H9 (cell line): ENCODE measurements around the gene ATF7IP2. TPM values are rescaled to one million over a fixed set of nuclear protein-coding genes. Genes with fewer than 3 reads are reported as not detected.

Experiments used
- DNase-seq: peaks from one replicate; pipeline ENCODE4 v3.0.0-alpha.2; 2017
- H2AFZ ChIP-seq: one replicate; pipeline ENCODE4 v1.6.1; 2013; ENCODE audit warnings: mild to moderate bottlenecking, low read length, control low read depth, moderate library complexity
- H2AK5ac ChIP-seq: 2 replicates; pipeline ENCODE4 v1.6.1; 2013; ENCODE audit warnings: low read length, control low read depth, mixed read lengths; ENCODE audit not compliant: insufficient read length
- H2BK120ac ChIP-seq: one replicate; pipeline ENCODE4 v1.6.1; 2013; ENCODE audit warnings: low read depth, mild to moderate bottlenecking, low read length, control low read depth, inconsistent platforms; ENCODE audit not compliant: poor library complexity, severe bottlenecking
- H2BK12ac ChIP-seq: 2 replicates; pipeline ENCODE4 v1.6.1; 2013; ENCODE audit warnings: low read length, control low read depth, mixed read lengths, low read depth; ENCODE audit not compliant: insufficient read length
- H2BK15ac ChIP-seq: 2 replicates; pipeline ENCODE4 v1.6.1; 2013; ENCODE audit warnings: low read depth, low read length, control low read depth
- H2BK20ac ChIP-seq: one replicate; pipeline ENCODE4 v1.6.1; 2013; ENCODE audit warnings: low read depth, mild to moderate bottlenecking, low read length, control low read depth, inconsistent platforms; ENCODE audit not compliant: poor library complexity, severe bottlenecking
- H2BK5ac ChIP-seq: 2 replicates; pipeline ENCODE4 v1.6.1; 2013; ENCODE audit warnings: low read length, control low read depth, mixed read lengths; ENCODE audit not compliant: insufficient read length
- H3K14ac ChIP-seq: 2 replicates; pipeline ENCODE4 v1.6.1; 2013; ENCODE audit warnings: low read length, control low read depth; ENCODE audit not compliant: insufficient read depth
- H3K18ac ChIP-seq: 2 replicates; pipeline ENCODE4 v1.6.1; 2013; ENCODE audit warnings: low read depth, mild to moderate bottlenecking, mixed read lengths, low read length, control low read depth; ENCODE audit not compliant: insufficient read length
- H3K23ac ChIP-seq: 2 replicates; pipeline ENCODE4 v1.6.1; 2013; ENCODE audit warnings: low read length, control low read depth, mixed read lengths, low read depth; ENCODE audit not compliant: insufficient read length
- H3K23me2 ChIP-seq: 2 replicates; pipeline ENCODE4 v1.6.1; 2013; ENCODE audit warnings: low read depth, mild to moderate bottlenecking, mixed read lengths, low read length, control low read depth; ENCODE audit not compliant: insufficient read length, poor library complexity, severe bottlenecking
- H3K27ac ChIP-seq: 2 replicates; pipeline ENCODE4 v1.5.1; 2013; ENCODE audit warnings: low read length, control low read depth, mixed read lengths, low read depth; ENCODE audit not compliant: insufficient read length
- H3K27me3 ChIP-seq: 2 replicates; pipeline ENCODE4 v1.6.1; 2013; ENCODE audit warnings: low read length, control low read depth, inconsistent platforms; ENCODE audit not compliant: insufficient read depth
- H3K4ac ChIP-seq: 2 replicates; pipeline ENCODE4 v1.6.1; 2013; ENCODE audit warnings: low read depth, mild to moderate bottlenecking, control low read depth, inconsistent platforms, low read length, moderate library complexity
- H3K4me1 ChIP-seq: 2 replicates; pipeline ENCODE4 v1.6.1; 2013; ENCODE audit warnings: low read length, control low read depth, inconsistent platforms; ENCODE audit not compliant: insufficient read depth
- H3K4me2 ChIP-seq: 2 replicates; pipeline ENCODE4 v1.6.1; 2013; ENCODE audit warnings: low read length, control low read depth, mixed read lengths; ENCODE audit not compliant: insufficient read length, insufficient read depth
- H3K56ac ChIP-seq: 2 replicates; pipeline ENCODE4 v1.6.1; 2013; ENCODE audit warnings: low read depth, mild to moderate bottlenecking, mixed read lengths, low read length, control low read depth; ENCODE audit not compliant: insufficient read length
- H3K79me1 ChIP-seq: 2 replicates; pipeline ENCODE4 v1.6.1; 2013; ENCODE audit warnings: low read depth, mild to moderate bottlenecking, moderate library complexity, low read length, control low read depth, inconsistent platforms; ENCODE audit not compliant: insufficient read depth, poor library complexity, severe bottlenecking
- H3K79me2 ChIP-seq: 2 replicates; pipeline ENCODE4 v1.6.1; 2013; ENCODE audit warnings: low read length, control low read depth, inconsistent platforms; ENCODE audit not compliant: insufficient read depth
- H3K9ac ChIP-seq: 2 replicates; pipeline ENCODE4 v1.6.1; 2013; ENCODE audit warnings: low read length, control low read depth, mixed read lengths; ENCODE audit not compliant: insufficient read length; ENCODE audit errors: extremely low read depth
- H3K9me3 ChIP-seq: one replicate; pipeline ENCODE4 v1.6.1; 2013; ENCODE audit warnings: low read depth, low read length, inconsistent platforms; ENCODE audit not compliant: control insufficient read depth
- H3T11ph ChIP-seq: one replicate; pipeline ENCODE4 v1.6.1; 2013; ENCODE audit warnings: mild to moderate bottlenecking, low read length, control low read depth, inconsistent platforms
- H4K20me1 ChIP-seq: one replicate; pipeline ENCODE4 v1.6.1; 2013; ENCODE audit not compliant: control insufficient read depth, insufficient read length, insufficient read depth
- H4K5ac ChIP-seq: 2 replicates; pipeline ENCODE4 v1.6.1; 2013; ENCODE audit warnings: low read depth, mild to moderate bottlenecking, mixed read lengths, low read length, control low read depth; ENCODE audit not compliant: insufficient read length
- H4K8ac ChIP-seq: replicated peaks from 2 replicates; pipeline ENCODE4 v1.6.1; 2013; ENCODE audit warnings: low read length, control low read depth, mixed read lengths, low read depth; ENCODE audit not compliant: insufficient read length
- H4K91ac ChIP-seq: 2 replicates; pipeline ENCODE4 v1.6.1; 2013; ENCODE audit warnings: low read depth, mild to moderate bottlenecking, moderate library complexity, mixed read lengths, low read length, control low read depth; ENCODE audit not compliant: insufficient read length
- H3K27ac Mint-ChIP-seq, 3 experiments: 2 replicates in 2 of 3; 3 replicates in 1 of 3; pipeline ENCODE4 v1.8.0; 2020 to 2021; ENCODE audit warnings: mixed read lengths in 3 of 3, mild to moderate bottlenecking in 1 of 3, moderate library complexity in 1 of 3
- H3K27me3 Mint-ChIP-seq: 2 replicates; pipeline ENCODE4 v1.8.0; 2021; ENCODE audit warnings: low read depth, mild to moderate bottlenecking, moderate library complexity, mixed read lengths
- H3K36me3 Mint-ChIP-seq, 3 experiments: 2 replicates in 2 of 3; 3 replicates in 1 of 3; pipeline ENCODE4 v1.8.0; 2020 to 2021; ENCODE audit warnings: low read depth in 3 of 3, mixed read lengths in 3 of 3; ENCODE audit not compliant: insufficient read depth in 1 of 3
- H3K4me1 Mint-ChIP-seq, 2 experiments: 2 replicates each; pipeline ENCODE4 v1.8.0; 2020; ENCODE audit warnings: mixed read lengths in 2 of 2
- H3K4me3 Mint-ChIP-seq, 2 experiments: 2 replicates in 1 of 2; 3 replicates in 1 of 2; pipeline ENCODE4 v1.8.0; 2020 to 2021; ENCODE audit warnings: mild to moderate bottlenecking in 2 of 2, mixed read lengths in 2 of 2, moderate library complexity in 1 of 2
- H3K9me3 Mint-ChIP-seq, 2 experiments: 2 replicates in 1 of 2; 3 replicates in 1 of 2; pipeline ENCODE4 v1.8.0; 2020; ENCODE audit warnings: mild to moderate bottlenecking in 2 of 2, mixed read lengths in 2 of 2, moderate library complexity in 1 of 2
- WGBS: extraction: QIAGEN DNeasy Blood & Tissue Kit; methylation state at CpG from one replicate; pipeline ENCODE4 v1.1.7; 2013; ENCODE audit warnings: missing lambda C conversion rate, low lambda C conversion rate, mixed read lengths; ENCODE audit not compliant: insufficient read length; ENCODE audit errors: extremely low coverage; 5-methylcytosine and 5-hydroxymethylcytosine counted together
- total RNA-seq: library from RNA; stranded (reverse); gene quantifications from 2 replicates; pipeline ENCODE4 v1.2.1, GENCODE V29; 2021
- TF ChIP-seq, protein P1 (sequence below): fragments of 200-600 bp; sonication (generic); conservative IDR thresholded peaks from 3 replicates; pipeline ENCODE4 v1.8.0; 2021; ENCODE audit warnings: antibody characterized with exemption, mild to moderate bottlenecking

The ATF7IP2 gene
- total RNA-seq, 1 experiment from 2014 or later, result 21.5 TPM

GRCh38 chr16:10518479-10519041, 132.7 kb downstream of the ATF7IP2 start:
- Histone ChIP-seq H3K27me3 (no peaks in the 10 kb centered on the region), H3K23ac (no peak overlapping the region), H4K20me1 (no peaks in the 10 kb centered on the region), H2BK20ac (no peak overlapping the region), H4K5ac (no peak overlapping the region), H3K27ac (no peak overlapping the region), H3K56ac (no peak overlapping the region), H2AK5ac (no peak overlapping the region), H2AFZ (no peak overlapping the region), H3K14ac (no peak overlapping the region), H3K4me1 (no peaks in the 10 kb centered on the region; the same call in 1 of the 2 replicates), H3K23me2 (no peaks in the 10 kb centered on the region), H3K4ac (no peak overlapping the region), H2BK120ac (no peak overlapping the region), H3T11ph (no peak overlapping the region), H3K9ac (no peak overlapping the region), H3K79me1 (no peaks in the 10 kb centered on the region), H3K9me3 (no peaks in the 10 kb centered on the region), H3K18ac (no peak overlapping the region), H3K4me2 (no peak overlapping the region), H4K91ac (no peak overlapping the region), H3K79me2 (no peaks in the 10 kb centered on the region), H2BK5ac (no peak overlapping the region), H2BK15ac (no peak overlapping the region), H2BK12ac (no peak overlapping the region), H4K8ac (no peak overlapping the region)
- no CpG with 5 or more reads among the region's 7 CpGs for WGBS
- TF ChIP-seq, protein P1, sequence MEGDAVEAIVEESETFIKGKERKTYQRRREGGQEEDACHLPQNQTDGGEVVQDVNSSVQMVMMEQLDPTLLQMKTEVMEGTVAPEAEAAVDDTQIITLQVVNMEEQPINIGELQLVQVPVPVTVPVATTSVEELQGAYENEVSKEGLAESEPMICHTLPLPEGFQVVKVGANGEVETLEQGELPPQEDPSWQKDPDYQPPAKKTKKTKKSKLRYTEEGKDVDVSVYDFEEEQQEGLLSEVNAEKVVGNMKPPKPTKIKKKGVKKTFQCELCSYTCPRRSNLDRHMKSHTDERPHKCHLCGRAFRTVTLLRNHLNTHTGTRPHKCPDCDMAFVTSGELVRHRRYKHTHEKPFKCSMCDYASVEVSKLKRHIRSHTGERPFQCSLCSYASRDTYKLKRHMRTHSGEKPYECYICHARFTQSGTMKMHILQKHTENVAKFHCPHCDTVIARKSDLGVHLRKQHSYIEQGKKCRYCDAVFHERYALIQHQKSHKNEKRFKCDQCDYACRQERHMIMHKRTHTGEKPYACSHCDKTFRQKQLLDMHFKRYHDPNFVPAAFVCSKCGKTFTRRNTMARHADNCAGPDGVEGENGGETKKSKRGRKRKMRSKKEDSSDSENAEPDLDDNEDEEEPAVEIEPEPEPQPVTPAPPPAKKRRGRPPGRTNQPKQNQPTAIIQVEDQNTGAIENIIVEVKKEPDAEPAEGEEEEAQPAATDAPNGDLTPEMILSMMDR, result no peak
- Mint-ChIP-seq H3K4me1 (0 out of 4 replicates have a peak, but pooled peaks cover 0 to 5% of the 10 kb centered on the region in 2 experiments), H3K27ac (no peak overlapping the region; a peak in 1 of 7 replicates), H3K9me3 (peaks cover 2% of the 10 kb centered on the region in 2 experiments; a peak in 2 of 5 replicates), H3K36me3 (no peaks in the 10 kb centered on the region), H3K27me3 (no peaks in the 10 kb centered on the region; the same call in 1 of the 2 replicates), H3K4me3 (no peak overlapping the region)
- DNase-seq, result no peak
